A204.1 (cell line): Measurements from ENCODE around the gene LRRC41.
"Not testable (repeated sequence)": the region's sequence is repeated elsewhere in the genome, so short reads cannot be mapped to it uniquely, and the experiment has no call there.

Experiments used
- FAIRE-seq: peaks from 2 replicates; lab custom pipeline; 2012; peaks lifted over from hg19 to GRCh38; lab: Jason Lieb, UNC

The LRRC41 gene

GRCh38 chr1:46325285-46326076 is 22.1 kb upstream of the LRRC41 start:
- FAIRE-seq: not testable (repeated sequence)

DNA sequence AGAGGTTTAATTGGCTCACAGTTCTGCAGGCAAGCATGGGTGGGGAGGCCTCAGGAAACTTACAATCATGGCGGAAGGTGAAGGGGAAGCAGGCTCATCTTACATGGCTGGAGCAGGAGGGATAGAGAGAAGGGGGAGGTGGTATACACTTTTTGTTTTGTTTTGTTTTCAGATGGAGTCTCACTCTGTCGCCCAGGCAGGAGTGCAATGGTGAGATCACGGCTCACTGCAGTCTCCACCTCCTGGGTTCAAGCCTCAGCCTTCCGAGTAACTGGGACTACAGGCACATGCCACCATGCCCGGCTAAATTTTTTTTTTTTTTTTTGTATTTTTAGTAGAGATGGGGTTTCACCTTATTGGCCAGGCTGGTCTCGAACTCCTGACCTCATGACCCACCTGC is 18.8 kb upstream of the LRRC41 start:
- FAIRE-seq: not testable (repeated sequence)

DNA sequence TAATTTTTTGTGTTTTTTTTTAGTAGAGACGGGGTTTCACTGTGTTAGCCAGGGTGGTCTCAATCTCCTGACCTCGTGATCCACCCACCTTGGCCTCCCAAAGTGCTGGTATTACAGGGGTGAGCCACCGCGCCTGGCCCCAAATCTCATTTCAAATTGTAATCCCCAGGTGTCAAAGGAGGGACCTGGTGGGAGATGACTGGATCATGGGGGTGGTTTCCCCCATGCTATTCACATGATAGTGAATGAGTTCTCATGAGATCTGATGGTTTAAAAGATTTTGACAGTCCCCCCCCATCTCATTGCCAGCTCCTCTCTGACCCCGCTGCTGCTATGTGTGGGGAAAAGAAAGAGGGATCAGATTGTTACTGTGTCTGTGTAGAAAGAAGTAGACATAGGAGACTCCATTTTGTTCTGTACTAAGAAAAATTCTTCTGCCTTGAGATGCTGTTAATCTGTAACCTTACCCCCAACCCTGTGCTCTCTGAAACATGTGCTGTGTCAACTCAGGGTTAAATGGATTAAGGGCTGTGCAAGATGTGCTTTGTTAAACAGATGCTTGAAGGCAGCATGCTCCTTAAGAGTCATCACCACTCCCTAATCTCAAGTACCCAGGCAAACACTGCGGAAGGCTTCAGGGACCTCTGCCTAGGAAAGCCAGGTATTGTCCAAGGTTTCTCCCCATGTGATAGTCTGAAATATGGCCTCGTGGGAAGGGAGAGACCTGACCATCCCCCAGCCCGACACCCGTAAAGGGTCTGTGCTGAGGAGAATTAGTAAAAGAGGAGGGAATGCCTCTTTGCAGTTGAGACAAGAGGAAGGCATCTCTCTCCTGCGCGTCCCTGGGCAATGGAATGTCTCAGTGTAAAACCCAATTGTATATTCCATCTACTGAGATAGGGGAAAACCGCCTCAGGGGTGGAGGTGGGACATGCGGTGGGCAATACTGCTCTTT is 16.8 kb upstream of the LRRC41 start:
- not testable (repeated sequence) for FAIRE-seq

- not testable (repeated sequence) for FAIRE-seq
Measured at GRCh38 chr1:46319301-46319700, 15.9 kb upstream of the LRRC41 start.

DNA sequence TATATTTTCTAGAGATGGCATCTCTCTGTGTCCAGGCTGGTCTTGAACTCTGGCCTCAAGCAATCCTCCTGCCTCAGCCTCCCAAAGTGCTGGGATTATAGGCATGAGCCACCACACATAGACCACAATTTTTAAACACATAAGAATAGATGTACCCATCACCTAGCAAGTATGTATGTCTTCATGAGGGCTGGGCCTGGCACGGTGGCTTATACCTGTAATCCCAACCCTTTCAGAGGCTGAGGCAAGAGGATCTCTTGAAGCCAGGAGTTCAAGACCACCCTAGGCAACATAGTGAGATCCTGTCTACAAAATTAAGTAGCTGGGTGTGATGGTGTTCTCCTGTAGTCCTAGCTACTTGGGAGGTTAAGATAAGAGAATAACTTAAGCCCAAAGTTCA is 13.9 kb upstream of the LRRC41 start:
- FAIRE-seq: no peak

GRCh38 chr1:46315669-46316403 is 12.4 kb upstream of the LRRC41 start:
- FAIRE-seq: no peak

GRCh38 chr1:46310321-46310720 is 6.9 kb upstream of the LRRC41 start:
- FAIRE-seq: no peak

- no peak for FAIRE-seq
Measured at GRCh38 chr1:46309401-46310159, 6.2 kb upstream of the LRRC41 start.

DNA sequence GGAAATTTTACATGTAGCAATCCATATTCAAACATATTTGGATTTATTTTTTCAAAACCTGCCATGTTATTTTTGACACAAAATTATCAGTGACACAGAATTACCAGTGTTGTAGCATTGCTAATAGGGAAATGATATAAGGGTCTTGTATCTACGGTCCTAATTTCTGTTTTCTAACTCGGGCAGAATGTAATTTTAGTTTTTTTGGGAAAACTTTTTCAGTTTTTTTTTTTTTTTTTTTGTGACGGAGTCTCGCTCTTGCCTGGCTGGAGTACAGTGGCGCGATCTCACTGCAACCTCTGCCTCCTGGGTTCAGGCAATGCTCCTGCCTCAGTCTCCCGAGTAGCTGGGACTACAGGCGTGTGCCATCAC is 2.7 kb upstream of the LRRC41 start:
- FAIRE-seq: no peak

GRCh38 chr1:46303872-46304326 is 483 bp upstream of the LRRC41 start:
- FAIRE-seq: no peak

DNA sequence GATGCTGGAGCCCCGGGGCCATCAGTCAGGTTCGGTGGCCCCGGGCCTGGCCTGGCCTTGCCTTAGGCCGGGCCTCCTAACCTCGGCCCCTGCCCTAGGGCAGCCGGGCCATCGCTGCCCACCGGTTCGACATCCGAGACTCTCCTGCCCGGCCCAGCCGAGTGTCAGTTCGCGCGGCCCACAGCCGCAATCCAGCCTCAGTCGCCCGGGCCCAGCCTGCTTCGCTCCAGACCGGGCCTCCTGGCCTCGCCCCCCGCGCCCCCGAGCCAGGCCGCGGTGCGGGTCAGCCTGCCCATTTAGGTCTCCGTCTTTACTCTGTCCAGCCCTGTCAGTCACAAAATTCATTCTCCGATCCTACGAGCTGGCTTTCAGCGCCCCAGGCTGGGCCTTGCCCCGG is 777 bp downstream of the LRRC41 start:
- no peak for FAIRE-seq

DNA sequence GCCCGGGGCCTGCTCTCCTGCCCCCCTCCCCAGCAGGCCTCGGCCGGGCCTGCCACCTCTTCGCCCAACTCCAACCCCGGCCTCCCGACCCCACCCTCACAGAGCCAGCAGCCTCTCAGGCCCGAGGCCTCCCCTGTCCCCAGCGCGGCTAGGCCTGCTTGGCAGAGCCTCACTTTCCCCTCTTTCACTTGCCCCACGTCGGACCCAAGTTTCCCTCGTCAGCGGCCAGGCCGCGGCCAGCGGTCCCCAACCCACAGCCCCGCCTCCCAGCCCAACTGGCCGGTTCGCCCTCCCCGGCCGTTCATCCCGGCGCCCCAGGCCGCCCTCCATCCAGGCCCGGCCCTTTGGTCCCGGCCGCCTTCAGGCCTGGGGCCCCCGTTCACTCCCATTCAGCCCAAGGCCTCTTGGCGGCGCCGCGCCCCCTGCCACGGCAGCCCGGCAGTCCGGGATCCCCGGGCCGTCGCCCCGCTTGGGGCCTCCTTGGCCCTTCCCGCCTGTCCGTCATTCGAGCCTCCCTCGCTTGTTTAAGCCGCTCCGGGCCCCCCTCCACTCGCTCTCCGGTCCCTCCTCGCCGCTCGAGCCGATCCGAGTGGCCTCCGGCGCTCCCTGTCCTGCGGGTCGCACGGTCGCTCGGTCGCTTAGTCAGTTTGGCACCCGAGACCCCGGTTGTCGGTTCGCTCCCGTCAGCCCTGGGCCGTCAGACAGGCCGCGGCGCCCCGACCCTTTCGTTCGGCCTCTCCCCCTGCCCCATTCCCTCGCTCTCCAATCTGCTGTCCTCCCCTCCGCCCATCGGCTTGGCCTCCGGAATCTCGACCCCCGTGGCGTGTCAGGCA is 1.4 kb downstream of the LRRC41 start:
- no peak for FAIRE-seq

DNA sequence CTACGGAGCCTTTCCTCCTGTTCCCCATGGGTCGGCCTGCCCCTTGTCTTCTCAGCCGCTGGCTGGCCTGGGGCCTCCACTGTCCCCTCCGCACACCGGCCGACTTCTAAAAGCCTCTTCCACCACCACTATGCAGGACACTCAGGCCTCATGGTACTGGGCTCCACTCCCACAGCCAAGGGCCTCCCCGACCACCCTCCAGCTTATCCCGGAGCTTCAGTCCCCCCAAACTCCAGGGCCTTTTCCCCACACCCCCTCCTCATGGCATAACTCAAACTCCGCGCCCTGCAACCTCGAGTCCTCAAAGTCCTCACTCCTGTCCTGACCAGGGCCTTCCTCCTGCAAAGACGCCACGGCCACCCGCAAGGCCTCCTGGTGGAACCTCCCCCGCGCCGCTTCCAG is 2.0 kb downstream of the LRRC41 start:
- no peak for FAIRE-seq

GRCh38 chr1:46300673-46301405 is 2.6 kb downstream of the LRRC41 start:
- FAIRE-seq: no peak

DNA sequence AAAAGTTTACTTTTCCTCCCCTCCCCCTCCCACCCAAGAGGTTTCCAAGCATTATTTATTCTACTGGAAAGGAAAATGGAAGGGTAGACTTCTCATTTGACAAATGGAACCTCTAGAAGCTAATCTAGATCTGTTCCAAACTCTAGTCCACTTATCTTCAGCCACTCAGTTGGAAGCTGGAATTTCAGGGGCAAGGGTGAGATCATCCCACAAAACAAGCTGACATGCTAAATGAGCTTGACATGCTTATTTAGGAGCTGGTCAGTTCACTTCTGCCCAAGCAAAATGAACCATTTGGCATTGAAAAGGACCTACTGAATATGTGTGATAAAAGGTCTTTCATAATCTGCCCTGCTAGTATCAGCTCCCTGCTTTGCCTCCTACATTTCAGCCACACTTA is 5.0 kb downstream of the LRRC41 start:
- no peak for FAIRE-seq

GRCh38 chr1:46295306-46295705 is 8.1 kb downstream of the LRRC41 start:
- FAIRE-seq: no peak

DNA sequence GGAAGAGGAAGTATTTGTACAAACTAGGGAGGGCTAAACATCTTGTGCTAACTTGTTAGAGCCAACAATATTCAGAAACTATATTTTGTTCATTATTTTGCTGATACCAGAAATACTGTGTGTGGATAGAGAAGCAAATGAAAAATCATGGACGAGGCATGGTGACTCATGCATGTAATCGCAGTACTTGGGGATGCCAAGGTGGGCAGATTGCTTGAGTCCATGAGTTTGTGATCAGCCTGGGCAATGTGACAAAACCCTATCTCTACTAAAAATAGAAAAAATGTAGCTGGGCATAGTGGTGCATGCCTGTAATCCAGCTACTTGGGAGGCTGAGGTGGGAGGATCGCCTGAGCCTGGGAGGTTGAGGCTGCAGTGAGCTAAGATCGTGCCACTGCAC is 13.4 kb downstream of the LRRC41 start:
- no peak for FAIRE-seq

GRCh38 chr1:46289134-46289494 is 14.3 kb downstream of the LRRC41 start:
- FAIRE-seq: no peak

DNA sequence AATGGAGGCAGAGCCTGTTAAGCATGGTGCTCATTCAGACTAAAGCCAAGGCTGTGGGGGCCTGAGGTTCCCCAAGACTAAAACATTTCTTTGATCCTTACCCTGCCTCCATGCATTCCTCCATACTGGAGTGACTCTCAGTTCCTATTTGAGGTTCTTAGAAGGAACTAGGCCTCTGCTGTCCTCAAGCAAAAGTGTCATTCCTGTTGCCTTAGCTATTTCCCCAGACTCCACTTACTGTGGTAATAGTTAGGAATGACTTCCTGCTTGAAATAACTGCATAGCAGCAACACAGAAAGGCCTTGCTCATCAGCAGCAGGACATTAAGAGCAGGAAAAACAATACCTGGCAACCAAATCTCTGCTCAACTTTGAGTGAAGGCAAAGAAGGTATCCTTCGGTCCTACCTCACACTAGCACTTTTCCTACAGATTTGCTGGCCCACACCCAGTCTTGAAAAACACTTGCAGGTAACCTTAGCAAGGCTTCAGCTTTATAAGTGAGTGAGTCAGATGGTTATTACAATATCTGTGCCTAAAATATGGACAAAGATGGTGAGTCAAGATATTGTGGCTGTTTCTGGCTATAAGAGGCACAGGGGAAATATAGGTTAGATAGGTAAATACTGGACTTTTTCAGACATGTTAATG is 14.8 kb downstream of the LRRC41 start:
- no peak for FAIRE-seq
